Vagina (tissue), 2 donors: ENCODE measurements around the gene ANKEF1.

Experiments
- CTCF ChIP-seq, 3 experiments: fragments of 450-650 bp in 2 of 3; fragments of 200-600 bp in 1 of 3; sonication (generic) in 1 of 3; IDR thresholded peaks; one replicate each; pipeline ENCODE4 v1.5.1; 2017 to 2019; ENCODE audit warnings: antibody characterized with exemption in 3 of 3, mild to moderate bottlenecking in 2 of 3, moderate library complexity in 2 of 3
- POLR2A ChIP-seq, 2 donors: fragments of 450-650 bp; IDR thresholded peaks; one replicate each; pipeline ENCODE4 v1.6.1; 2017; ENCODE audit warnings: antibody characterized with exemption in 2 of 2, mild to moderate bottlenecking in 2 of 2, moderate library complexity in 2 of 2

GRCh38 chr20:10089871-10090587 is 55.2 kb downstream of the ANKEF1 start:
- no peak for TF ChIP-seq CTCF (IDR thresholded peaks at IDR 0.05)
- no peak for TF ChIP-seq POLR2A (IDR thresholded peaks at IDR 0.05)
